Kidney (tissue), 14 donors: ENCODE data around the gene HK1. TPM values are rescaled to one million over a fixed set of nuclear protein-coding genes. Genes with fewer than 3 reads are reported as not detected.
"Not testable (repeated sequence)": the region's sequence is repeated elsewhere in the genome, so short reads cannot be mapped to it uniquely, and the experiment has no call there.

Experiments used
- DNase-seq, 5 donors: peaks; one replicate each; pipeline ENCODE4 v3.0.0-alpha.2; 2013 to 2020
- FAIRE-seq: peaks from 2 replicates; lab custom pipeline; 2012; peaks lifted over from hg19 to GRCh38; lab: Jason Lieb, UNC
- H3K27ac ChIP-seq, 2 donors: one replicate each; pipeline ENCODE4 v1.7.0; 2013; ENCODE audit warnings: low read depth in 2 of 2, low read length in 2 of 2, inconsistent platforms in 1 of 2
- H3K27me3 ChIP-seq: one replicate; pipeline ENCODE4 v1.7.1; 2013; ENCODE audit warnings: low read length, inconsistent platforms; ENCODE audit not compliant: control insufficient read depth, insufficient read depth
- H3K36me3 ChIP-seq, 3 donors: one replicate each; pipeline versions ENCODE4 v1.7.0 to v1.7.1; 2013; ENCODE audit warnings: low read length in 3 of 3, control low read depth in 1 of 3, inconsistent platforms in 1 of 3; ENCODE audit not compliant: insufficient read depth in 3 of 3, control insufficient read depth in 2 of 3
- H3K4me1 ChIP-seq, 3 donors: one replicate each; pipeline versions ENCODE4 v1.7.0 to v1.7.1; 2013; ENCODE audit warnings: low read length in 3 of 3, inconsistent platforms in 1 of 3, low read depth in 1 of 3; ENCODE audit not compliant: control insufficient read depth in 2 of 3, insufficient read depth in 2 of 3
- H3K4me3 ChIP-seq, 3 donors: one replicate each; pipeline versions ENCODE4 v1.7.0 to v1.8.1; 2013; ENCODE audit warnings: low read length in 3 of 3, control low read depth in 1 of 3, inconsistent platforms in 1 of 3
- H3K9ac ChIP-seq, 3 donors: one replicate each; pipeline versions ENCODE4 v1.7.0 to v1.7.1; 2013; ENCODE audit warnings: low read length in 3 of 3, control low read depth in 1 of 3, inconsistent platforms in 1 of 3
- H3K9me3 ChIP-seq, 3 donors: one replicate each; pipeline versions ENCODE4 v1.7.0 to v1.7.1; 2013; ENCODE audit warnings: low read length in 3 of 3, control low read depth in 1 of 3, inconsistent platforms in 1 of 3; ENCODE audit not compliant: control insufficient read depth in 2 of 3, insufficient read depth in 1 of 3
- intact Hi-C: fragments of 100-400 bp; cut with DNase I; formaldehyde crosslinking; loops from one replicate; pipeline ENCODE4 v1.11.1; 2022
- polyA plus RNA-seq: library from polyadenylated mRNA; stranded (reverse); fragments of 350-450 nt; fragmentation: Illumina TruSeq; extraction: RNeasy Lipid Tissue Mini Kit (QIAGEN cat#74804); gene quantifications from one replicate; pipeline ENCODE4 v1.2.3, GENCODE V29; 2014; ENCODE audit warnings: low read depth, low replicate concordance; ENCODE audit not compliant: insufficient read depth
- total RNA-seq: library from RNA; stranded (reverse); fragmentation: NEBNext Ultra II Directional; extraction: Animal tissue kit (Norgen Biotek cat#: 25700); gene quantifications from one replicate; pipeline ENCODE4 v1.2.1, GENCODE V29; 2021
- TF ChIP-seq, protein P1 (sequence below): IDR thresholded peaks from 3 replicates; pipeline ENCODE4 v1.5.1; 2012; ENCODE audit warnings: mild to moderate bottlenecking, moderate library complexity, borderline replicate concordance; ENCODE audit not compliant: insufficient read depth; ENCODE audit errors: extremely low read depth
- donor health status: control.
- donor health status: control.
- donor health status: control.
- donor health status: control.
- donor health status: control.
- donor health status: DM: yes; HTN: yes; CAD: no.
- donor health status: Normal renal cell carcinoma (clear cell type).

HK1 gene
- total and polyA plus RNA-seq, 2 donors from 2014 or later, result 35.9 to 84.9 TPM

DNA sequence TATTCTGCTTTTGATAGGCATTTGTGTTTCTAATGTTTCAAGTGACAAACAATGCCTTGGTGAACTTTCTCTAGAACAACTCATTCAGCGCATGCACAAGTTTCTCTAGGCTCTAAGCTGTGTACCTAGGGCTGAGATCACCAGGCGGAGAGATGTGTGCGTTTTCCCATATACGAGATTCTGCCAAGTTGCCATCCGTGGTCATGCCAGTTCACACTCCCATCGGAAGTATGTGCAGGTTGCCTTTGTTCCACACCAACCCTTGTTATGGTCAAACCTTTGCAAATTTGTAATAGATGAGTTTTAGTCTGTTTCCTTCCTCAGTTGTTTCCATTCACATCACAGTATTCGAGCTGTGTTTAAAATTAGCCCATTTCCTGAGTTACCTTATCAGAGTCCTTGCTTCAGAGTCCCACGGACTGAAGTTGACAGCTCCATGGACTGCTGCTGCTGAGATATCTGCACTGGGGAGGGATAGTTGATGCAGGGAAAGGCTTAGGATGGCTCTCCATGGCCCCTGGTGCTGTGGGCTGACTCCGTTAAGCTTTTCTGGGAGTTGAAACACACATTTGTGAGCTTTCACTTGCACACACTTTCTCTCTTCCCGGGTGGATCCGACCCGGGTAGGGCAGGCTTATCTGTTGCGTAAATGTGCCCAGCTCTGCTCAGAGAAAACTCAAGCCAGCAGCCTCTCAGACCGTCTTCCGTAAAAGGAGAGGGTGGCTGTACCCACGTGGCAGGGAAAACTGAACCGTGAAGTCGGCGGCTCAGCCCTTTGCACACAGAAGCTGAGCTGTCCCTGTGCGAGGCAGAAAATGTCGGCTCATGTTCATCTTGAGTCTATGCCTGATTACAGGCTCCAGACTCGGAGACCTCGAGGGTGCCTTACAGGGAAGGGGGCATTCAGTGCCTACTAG is 49.4 kb downstream of the HK1 start:
- Histone ChIP-seq H3K36me3 (no peaks in the 10 kb centered on the region), H3K9me3 (no peaks in the 10 kb centered on the region), H3K27me3 (no peaks in the 10 kb centered on the region), H3K4me3 (peak overlapping the region in 2 of 3 donors; percentile 27 to 42), H3K27ac (peak overlapping the region; percentile 52 to 73), H3K9ac (peak overlapping the region in 2 of 3 donors; percentile 20 to 41), H3K4me1 (peaks cover 0 to 12% (median 7%) of the 10 kb centered on the region in 3 donors)
- TF ChIP-seq, protein P1, sequence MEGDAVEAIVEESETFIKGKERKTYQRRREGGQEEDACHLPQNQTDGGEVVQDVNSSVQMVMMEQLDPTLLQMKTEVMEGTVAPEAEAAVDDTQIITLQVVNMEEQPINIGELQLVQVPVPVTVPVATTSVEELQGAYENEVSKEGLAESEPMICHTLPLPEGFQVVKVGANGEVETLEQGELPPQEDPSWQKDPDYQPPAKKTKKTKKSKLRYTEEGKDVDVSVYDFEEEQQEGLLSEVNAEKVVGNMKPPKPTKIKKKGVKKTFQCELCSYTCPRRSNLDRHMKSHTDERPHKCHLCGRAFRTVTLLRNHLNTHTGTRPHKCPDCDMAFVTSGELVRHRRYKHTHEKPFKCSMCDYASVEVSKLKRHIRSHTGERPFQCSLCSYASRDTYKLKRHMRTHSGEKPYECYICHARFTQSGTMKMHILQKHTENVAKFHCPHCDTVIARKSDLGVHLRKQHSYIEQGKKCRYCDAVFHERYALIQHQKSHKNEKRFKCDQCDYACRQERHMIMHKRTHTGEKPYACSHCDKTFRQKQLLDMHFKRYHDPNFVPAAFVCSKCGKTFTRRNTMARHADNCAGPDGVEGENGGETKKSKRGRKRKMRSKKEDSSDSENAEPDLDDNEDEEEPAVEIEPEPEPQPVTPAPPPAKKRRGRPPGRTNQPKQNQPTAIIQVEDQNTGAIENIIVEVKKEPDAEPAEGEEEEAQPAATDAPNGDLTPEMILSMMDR, result no peak
- FAIRE-seq (no peak), DNase-seq (peak; percentile 69 to 89 (median 79))
- intact Hi-C loops, result no loop called here

DNA sequence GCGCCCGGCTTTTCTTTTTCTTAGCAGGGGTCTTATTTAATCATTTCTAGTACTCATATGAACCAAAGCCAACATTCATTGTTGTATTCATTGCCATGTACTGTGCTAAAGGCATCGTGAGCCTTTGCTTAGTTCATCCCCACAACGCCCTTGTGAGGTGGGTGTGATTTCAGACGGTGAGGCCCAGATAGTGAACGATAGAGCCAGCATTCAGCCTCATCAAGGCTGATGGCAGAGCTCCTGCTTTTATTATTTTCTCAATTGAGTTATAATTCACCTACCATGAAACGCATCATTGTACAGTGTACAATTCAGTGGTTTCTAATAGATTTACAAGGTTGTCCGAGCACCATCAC is 50.1 kb downstream of the HK1 start:
- Histone ChIP-seq H3K27me3 (no peaks in the 10 kb centered on the region), H3K4me1 (peaks cover 0 to 18% (median 11%) of the 10 kb centered on the region in 3 donors), H3K36me3 (no peaks in the 10 kb centered on the region), H3K4me3 (peak overlapping the region in 2 of 3 donors; percentile 3 to 27), H3K9me3 (no peaks in the 10 kb centered on the region), H3K27ac (peak overlapping the region; percentile 32 to 52), H3K9ac (peak overlapping the region in 1 of 3 donors; percentile 41)
- intact Hi-C loops, result no loop called here
- TF ChIP-seq, protein P1, result no peak
- FAIRE-seq, result no peak
- DNase-seq, result no peak

DNA sequence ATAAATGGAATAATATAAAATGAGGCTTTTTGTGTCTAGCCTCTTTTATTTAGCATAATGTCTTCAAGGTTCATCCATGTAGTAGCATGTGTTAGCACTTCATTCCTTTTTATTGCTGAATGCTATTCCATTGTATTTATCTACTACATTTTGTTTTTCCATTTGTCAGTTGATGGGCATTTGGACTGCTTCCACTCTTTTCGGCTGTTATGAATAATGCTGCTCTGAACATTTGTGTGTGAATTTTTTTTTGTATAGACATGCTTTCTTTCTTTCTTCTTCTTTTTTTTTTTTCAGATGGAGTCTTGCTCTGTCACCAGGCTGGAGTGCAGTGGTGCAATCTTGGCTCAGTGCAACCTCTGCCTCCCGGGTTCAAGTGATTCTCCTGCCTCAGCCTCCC is 50.6 kb downstream of the HK1 start:
- FAIRE-seq, DNase-seq, H3K9me3 ChIP-seq, H3K4me3 ChIP-seq, intact Hi-C loops, H3K36me3 ChIP-seq, H3K9ac ChIP-seq, H3K27ac ChIP-seq, H3K27me3 ChIP-seq: not testable (repeated sequence)
- H3K4me1 ChIP-seq, result peaks cover 0 to 18% (median 11%) of the 10 kb centered on the region in 3 donors

DNA sequence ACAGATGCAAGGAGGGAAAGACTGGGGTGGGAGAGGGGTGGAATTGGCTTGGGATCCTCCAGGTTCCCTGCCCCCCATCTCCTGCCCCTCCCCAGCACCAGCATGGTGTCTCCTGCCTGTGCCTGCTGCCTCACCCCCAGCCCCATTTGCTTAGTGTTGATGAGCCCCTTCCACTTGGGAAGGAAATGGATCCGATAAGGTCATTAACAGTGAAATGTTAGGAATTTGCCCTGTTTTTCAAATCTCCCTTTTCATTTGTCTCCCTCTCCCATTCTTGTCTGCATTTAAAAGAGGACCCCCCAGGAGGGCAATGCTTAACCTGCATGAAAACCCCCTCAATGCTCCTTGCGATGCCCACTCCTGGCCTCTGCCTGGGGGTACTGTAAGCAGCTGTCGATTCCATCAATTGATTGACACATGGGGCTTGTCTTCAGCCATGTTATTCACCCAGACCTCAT is 51.5 kb downstream of the HK1 start:
- Histone ChIP-seq H3K4me3 (no peak overlapping the region), H3K9ac (no peak overlapping the region), H3K27ac (peak overlapping the region in 1 of 2 donors; percentile 29), H3K9me3 (no peaks in the 10 kb centered on the region), H3K4me1 (peaks cover 0 to 25% (median 19%) of the 10 kb centered on the region in 3 donors), H3K36me3 (no peaks in the 10 kb centered on the region), H3K27me3 (no peaks in the 10 kb centered on the region)
- TF ChIP-seq, protein P1, result no peak
- FAIRE-seq (no peak), DNase-seq (peak in 1 of 5 donors; percentile 18)
- intact Hi-C loops, result no loop called here
